ENCODE data around the gene TMEM178B. TPM values are rescaled to one million over a fixed set of nuclear protein-coding genes. Genes with fewer than 3 reads are reported as not detected.

Gene TMEM178B
- total and polyA plus RNA-seq, 2 of the 13 experiments (the other 11 are each of a cell fraction or from before 2014, with no cell fraction given) = 0.01 to 0.02 TPM

DNA sequence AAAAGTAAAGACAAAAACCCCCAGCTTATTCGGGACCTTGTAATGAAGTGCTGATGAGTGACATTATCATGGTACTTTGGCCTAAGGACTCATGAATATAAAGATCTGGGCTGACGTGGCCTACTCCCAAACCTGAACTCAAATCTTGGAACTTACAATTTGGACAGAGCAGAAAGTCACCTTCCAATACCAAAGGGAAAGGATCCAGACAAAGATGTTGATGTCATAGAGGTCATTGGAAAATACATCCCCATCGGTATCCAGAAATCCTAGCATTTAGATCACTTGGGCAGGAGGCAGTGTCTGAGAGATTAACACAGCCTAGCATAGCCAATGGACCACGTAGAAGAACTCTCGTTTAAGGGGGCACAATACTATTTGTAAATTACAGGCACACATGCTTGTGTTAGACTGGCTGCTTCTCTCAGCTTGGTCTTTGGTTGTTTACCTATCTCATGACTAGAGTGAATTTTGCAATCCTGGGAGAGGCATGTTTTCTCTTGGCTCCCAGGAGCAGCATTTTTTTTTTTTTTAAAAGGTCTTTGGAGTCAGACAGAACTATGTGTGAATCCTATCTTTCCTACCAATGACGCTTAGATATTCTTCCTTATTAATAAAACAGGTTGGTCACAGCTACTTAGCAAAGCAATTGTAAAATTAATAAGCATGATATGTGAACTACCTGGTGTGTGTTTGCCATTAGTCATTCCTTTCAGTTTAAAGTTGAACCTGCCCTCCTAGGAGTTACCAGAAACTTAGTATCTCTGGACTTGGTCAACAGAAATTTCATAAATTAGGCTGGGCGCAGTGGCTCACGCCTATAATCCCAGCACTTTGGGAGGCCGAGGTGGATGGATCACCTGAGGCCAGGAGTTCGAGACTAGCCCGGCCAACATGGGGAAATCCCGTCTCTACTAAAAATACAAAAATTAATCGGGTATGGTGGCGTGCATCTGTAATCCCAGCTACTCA lies 31.4 kb upstream of the TMEM178B start (continued):
- TF ChIP-seq, protein P1, sequence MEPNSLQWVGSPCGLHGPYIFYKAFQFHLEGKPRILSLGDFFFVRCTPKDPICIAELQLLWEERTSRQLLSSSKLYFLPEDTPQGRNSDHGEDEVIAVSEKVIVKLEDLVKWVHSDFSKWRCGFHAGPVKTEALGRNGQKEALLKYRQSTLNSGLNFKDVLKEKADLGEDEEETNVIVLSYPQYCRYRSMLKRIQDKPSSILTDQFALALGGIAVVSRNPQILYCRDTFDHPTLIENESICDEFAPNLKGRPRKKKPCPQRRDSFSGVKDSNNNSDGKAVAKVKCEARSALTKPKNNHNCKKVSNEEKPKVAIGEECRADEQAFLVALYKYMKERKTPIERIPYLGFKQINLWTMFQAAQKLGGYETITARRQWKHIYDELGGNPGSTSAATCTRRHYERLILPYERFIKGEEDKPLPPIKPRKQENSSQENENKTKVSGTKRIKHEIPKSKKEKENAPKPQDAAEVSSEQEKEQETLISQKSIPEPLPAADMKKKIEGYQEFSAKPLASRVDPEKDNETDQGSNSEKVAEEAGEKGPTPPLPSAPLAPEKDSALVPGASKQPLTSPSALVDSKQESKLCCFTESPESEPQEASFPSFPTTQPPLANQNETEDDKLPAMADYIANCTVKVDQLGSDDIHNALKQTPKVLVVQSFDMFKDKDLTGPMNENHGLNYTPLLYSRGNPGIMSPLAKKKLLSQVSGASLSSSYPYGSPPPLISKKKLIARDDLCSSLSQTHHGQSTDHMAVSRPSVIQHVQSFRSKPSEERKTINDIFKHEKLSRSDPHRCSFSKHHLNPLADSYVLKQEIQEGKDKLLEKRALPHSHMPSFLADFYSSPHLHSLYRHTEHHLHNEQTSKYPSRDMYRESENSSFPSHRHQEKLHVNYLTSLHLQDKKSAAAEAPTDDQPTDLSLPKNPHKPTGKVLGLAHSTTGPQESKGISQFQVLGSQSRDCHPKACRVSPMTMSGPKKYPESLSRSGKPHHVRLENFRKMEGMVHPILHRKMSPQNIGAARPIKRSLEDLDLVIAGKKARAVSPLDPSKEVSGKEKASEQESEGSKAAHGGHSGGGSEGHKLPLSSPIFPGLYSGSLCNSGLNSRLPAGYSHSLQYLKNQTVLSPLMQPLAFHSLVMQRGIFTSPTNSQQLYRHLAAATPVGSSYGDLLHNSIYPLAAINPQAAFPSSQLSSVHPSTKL (CRISPR knock-in tag; IDR thresholded peaks at IDR 0.05) = peak; percentile 67
- TF ChIP-seq NKX3-1 (CRISPR knock-in tag; IDR thresholded peaks at IDR 0.05) (no peak), ZNF224 (CRISPR knock-in tag; IDR thresholded peaks at IDR 0.05) (no peak), ELF4 (CRISPR knock-in tag; IDR thresholded peaks at IDR 0.05; ENCODE audit: borderline replicate concordance) (no peak), MYC (CRISPR knock-in tag; IDR thresholded peaks at IDR 0.05; ENCODE audit: borderline replicate concordance) (no peak), ZNF747 (CRISPR knock-in tag; IDR thresholded peaks at IDR 0.05; ENCODE audit: borderline replicate concordance) (no peak), RELA (CRISPR knock-in tag; IDR thresholded peaks at IDR 0.05) (no peak), HDAC6 (IDR thresholded peaks at IDR 0.05; ENCODE audit: low read depth, low read length) (no peak), ZNF251 (CRISPR knock-in tag; IDR thresholded peaks at IDR 0.05) (no peak), ZNF33A (CRISPR knock-in tag; IDR thresholded peaks at IDR 0.05; ENCODE audit: borderline replicate concordance) (no peak)
- TF ChIP-seq, protein P2, sequence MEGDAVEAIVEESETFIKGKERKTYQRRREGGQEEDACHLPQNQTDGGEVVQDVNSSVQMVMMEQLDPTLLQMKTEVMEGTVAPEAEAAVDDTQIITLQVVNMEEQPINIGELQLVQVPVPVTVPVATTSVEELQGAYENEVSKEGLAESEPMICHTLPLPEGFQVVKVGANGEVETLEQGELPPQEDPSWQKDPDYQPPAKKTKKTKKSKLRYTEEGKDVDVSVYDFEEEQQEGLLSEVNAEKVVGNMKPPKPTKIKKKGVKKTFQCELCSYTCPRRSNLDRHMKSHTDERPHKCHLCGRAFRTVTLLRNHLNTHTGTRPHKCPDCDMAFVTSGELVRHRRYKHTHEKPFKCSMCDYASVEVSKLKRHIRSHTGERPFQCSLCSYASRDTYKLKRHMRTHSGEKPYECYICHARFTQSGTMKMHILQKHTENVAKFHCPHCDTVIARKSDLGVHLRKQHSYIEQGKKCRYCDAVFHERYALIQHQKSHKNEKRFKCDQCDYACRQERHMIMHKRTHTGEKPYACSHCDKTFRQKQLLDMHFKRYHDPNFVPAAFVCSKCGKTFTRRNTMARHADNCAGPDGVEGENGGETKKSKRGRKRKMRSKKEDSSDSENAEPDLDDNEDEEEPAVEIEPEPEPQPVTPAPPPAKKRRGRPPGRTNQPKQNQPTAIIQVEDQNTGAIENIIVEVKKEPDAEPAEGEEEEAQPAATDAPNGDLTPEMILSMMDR (CRISPR knock-in tag; IDR thresholded peaks at IDR 0.05) = no peak
- TF ChIP-seq, protein P3, sequence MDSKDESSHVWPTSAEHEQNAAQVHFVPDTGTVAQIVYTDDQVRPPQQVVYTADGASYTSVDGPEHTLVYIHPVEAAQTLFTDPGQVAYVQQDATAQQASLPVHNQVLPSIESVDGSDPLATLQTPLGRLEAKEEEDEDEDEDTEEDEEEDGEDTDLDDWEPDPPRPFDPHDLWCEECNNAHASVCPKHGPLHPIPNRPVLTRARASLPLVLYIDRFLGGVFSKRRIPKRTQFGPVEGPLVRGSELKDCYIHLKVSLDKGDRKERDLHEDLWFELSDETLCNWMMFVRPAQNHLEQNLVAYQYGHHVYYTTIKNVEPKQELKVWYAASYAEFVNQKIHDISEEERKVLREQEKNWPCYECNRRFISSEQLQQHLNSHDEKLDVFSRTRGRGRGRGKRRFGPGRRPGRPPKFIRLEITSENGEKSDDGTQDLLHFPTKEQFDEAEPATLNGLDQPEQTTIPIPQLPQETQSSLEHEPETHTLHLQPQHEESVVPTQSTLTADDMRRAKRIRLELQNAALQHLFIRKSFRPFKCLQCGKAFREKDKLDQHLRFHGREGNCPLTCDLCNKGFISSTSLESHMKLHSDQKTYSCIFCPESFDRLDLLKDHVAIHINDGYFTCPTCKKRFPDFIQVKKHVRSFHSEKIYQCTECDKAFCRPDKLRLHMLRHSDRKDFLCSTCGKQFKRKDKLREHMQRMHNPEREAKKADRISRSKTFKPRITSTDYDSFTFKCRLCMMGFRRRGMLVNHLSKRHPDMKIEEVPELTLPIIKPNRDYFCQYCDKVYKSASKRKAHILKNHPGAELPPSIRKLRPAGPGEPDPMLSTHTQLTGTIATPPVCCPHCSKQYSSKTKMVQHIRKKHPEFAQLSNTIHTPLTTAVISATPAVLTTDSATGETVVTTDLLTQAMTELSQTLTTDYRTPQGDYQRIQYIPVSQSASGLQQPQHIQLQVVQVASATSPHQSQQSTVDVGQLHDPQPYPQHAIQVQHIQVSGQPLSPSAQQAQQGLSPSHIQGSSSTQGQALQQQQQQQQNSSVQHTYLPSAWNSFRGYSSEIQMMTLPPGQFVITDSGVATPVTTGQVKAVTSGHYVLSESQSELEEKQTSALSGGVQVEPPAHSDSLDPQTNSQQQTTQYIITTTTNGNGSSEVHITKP (CRISPR knock-in tag; IDR thresholded peaks at IDR 0.05; ENCODE audit: low read depth) = no peak
- TF ChIP-seq, protein P4, sequence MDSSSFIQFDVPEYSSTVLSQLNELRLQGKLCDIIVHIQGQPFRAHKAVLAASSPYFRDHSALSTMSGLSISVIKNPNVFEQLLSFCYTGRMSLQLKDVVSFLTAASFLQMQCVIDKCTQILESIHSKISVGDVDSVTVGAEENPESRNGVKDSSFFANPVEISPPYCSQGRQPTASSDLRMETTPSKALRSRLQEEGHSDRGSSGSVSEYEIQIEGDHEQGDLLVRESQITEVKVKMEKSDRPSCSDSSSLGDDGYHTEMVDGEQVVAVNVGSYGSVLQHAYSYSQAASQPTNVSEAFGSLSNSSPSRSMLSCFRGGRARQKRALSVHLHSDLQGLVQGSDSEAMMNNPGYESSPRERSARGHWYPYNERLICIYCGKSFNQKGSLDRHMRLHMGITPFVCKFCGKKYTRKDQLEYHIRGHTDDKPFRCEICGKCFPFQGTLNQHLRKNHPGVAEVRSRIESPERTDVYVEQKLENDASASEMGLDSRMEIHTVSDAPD (CRISPR knock-in tag; IDR thresholded peaks at IDR 0.05) = no peak
- TF ChIP-seq, protein P5, sequence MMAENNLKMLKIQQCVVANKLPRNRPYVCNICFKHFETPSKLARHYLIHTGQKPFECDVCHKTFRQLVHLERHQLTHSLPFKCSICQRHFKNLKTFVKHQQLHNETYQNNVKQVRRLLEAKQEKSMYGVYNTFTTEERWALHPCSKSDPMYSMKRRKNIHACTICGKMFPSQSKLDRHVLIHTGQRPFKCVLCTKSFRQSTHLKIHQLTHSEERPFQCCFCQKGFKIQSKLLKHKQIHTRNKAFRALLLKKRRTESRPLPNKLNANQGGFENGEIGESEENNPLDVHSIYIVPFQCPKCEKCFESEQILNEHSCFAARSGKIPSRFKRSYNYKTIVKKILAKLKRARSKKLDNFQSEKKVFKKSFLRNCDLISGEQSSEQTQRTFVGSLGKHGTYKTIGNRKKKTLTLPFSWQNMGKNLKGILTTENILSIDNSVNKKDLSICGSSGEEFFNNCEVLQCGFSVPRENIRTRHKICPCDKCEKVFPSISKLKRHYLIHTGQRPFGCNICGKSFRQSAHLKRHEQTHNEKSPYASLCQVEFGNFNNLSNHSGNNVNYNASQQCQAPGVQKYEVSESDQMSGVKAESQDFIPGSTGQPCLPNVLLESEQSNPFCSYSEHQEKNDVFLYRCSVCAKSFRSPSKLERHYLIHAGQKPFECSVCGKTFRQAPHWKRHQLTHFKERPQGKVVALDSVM (CRISPR knock-in tag; IDR thresholded peaks at IDR 0.05) = no peak; the same call in 1 of the 2 replicates

Data from HepG2 (cell line).